GM23338 (cell line): ENCODE results near the gene LSM14B. TPM values are rescaled to one million over a fixed set of nuclear protein-coding genes. Genes with fewer than 3 reads are reported as not detected.

Experiments
- ATAC-seq: fragments of 200-7000 bp; cut with Tn5 transposase; 3 replicates; pipeline ENCODE4 v1.9.1; 2020
- DNase-seq: peaks from one replicate; pipeline ENCODE4 v3.0.0-alpha.2; 2015; ENCODE audit warnings: low spot score
- H2AFZ ChIP-seq: fragments of 200-600 bp; sonication (generic); 2 replicates; pipeline ENCODE4 v1.8.0; 2016; ENCODE audit warnings: antibody characterized with exemption, mild to moderate bottlenecking, moderate library complexity
- H3F3A ChIP-seq: fragments of 200-600 bp; sonication (generic); replicated peaks from 2 replicates; pipeline ENCODE4 v1.8.0; 2017; ENCODE audit warnings: antibody characterized with exemption, mixed run types, low read depth
- H3K27ac ChIP-seq: fragments of 200-600 bp; sonication (generic); 2 replicates; pipeline ENCODE4 v1.6.1; 2016; ENCODE audit warnings: low read depth
- H3K27me3 ChIP-seq: fragments of 200-600 bp; sonication (generic); 2 replicates; pipeline ENCODE4 v1.8.0; 2016; ENCODE audit warnings: mild to moderate bottlenecking, mixed run types, moderate library complexity; ENCODE audit not compliant: insufficient read depth
- H3K36me3 ChIP-seq: fragments of 200-600 bp; sonication (generic); 2 replicates; pipeline ENCODE4 v1.8.0; 2016; ENCODE audit warnings: mild to moderate bottlenecking; ENCODE audit not compliant: insufficient read depth
- H3K4me1 ChIP-seq: fragments of 200-600 bp; sonication (generic); 2 replicates; pipeline ENCODE4 v1.8.0; 2016; ENCODE audit warnings: mild to moderate bottlenecking, moderate library complexity; ENCODE audit not compliant: insufficient read depth
- H3K4me2 ChIP-seq: fragments of 200-600 bp; sonication (generic); 2 replicates; pipeline ENCODE4 v1.7.1; 2017; ENCODE audit warnings: mixed run types
- H3K4me3 ChIP-seq: fragments of 200-600 bp; sonication (generic); 2 replicates; pipeline ENCODE4 v1.6.1; 2016; ENCODE audit warnings: mixed run types
- H3K79me2 ChIP-seq: fragments of 200-600 bp; sonication (generic); replicated peaks from 2 replicates; pipeline ENCODE4 v1.8.0; 2017; ENCODE audit warnings: mild to moderate bottlenecking; ENCODE audit not compliant: insufficient read depth
- H3K9me2 ChIP-seq: fragments of 200-600 bp; sonication (generic); 2 replicates; pipeline ENCODE4 v1.8.0; 2017; ENCODE audit not compliant: insufficient read depth
- H4K20me1 ChIP-seq: fragments of 200-600 bp; sonication (generic); replicated peaks from 2 replicates; pipeline ENCODE4 v1.8.0; 2017; ENCODE audit warnings: mild to moderate bottlenecking; ENCODE audit not compliant: insufficient read depth
- H3K27ac Mint-ChIP-seq: 2 replicates; pipeline ENCODE4 v1.8.0; 2020; ENCODE audit warnings: inconsistent platforms, mild to moderate bottlenecking, moderate library complexity, mixed read lengths
- H3K27me3 Mint-ChIP-seq: 3 replicates; pipeline ENCODE4 v1.8.0; 2022; ENCODE audit warnings: low read depth, mild to moderate bottlenecking, moderate library complexity, mixed read lengths, inconsistent platforms; ENCODE audit not compliant: insufficient read depth, poor library complexity
- H3K36me3 Mint-ChIP-seq: 3 replicates; pipeline ENCODE4 v1.8.0; 2021; ENCODE audit warnings: low read depth, mild to moderate bottlenecking, inconsistent platforms, moderate library complexity, mixed read lengths
- H3K4me1 Mint-ChIP-seq: 3 replicates; pipeline ENCODE4 v1.8.0; 2020; ENCODE audit warnings: mild to moderate bottlenecking, inconsistent platforms, mixed read lengths
- H3K4me3 Mint-ChIP-seq: 3 replicates; pipeline ENCODE4 v1.8.0; 2021; ENCODE audit warnings: moderate library complexity, mild to moderate bottlenecking, inconsistent platforms, mixed read lengths
- H3K9me3 Mint-ChIP-seq: 3 replicates; pipeline ENCODE4 v1.8.0; 2020; ENCODE audit warnings: moderate library complexity, mild to moderate bottlenecking, inconsistent platforms, mixed read lengths
- CTCF ChIP-seq, 2 experiments: fragments of 200-600 bp in 1 of 2; sonication (generic) in 1 of 2; conservative IDR thresholded peaks; 2 replicates each; pipeline versions ENCODE4 v1.5.1 to v1.6.1; 2016 to 2017; ENCODE audit warnings: antibody characterized with exemption in 2 of 2, low read depth in 2 of 2, mild to moderate bottlenecking in 2 of 2, moderate library complexity in 1 of 2
- POLR2AphosphoS5 ChIP-seq: IDR thresholded peaks from 2 replicates; pipeline ENCODE4 v1.6.1; 2016; ENCODE audit warnings: antibody characterized with exemption, low read depth
- ZNF462 ChIP-seq: fragments of 250-450 bp; sonication (Bioruptor Pico); IDR thresholded peaks from 2 replicates; pipeline ENCODE4 v1.5.0; 2020; ENCODE audit warnings: mild to moderate bottlenecking, moderate library complexity
- polyA plus RNA-seq: library from polyadenylated mRNA; unstranded; fragments of >200 nt; fragmentation: Nextera tagmentation; extraction: Ambion mirVana; gene quantifications from 2 replicates; pipeline ENCODE4 v1.2.1, GENCODE V29; 2016
- total RNA-seq: library from RNA; depleted of rRNA; stranded (reverse); fragments of >200 nt; shearing (Covaris generic); gene quantifications from 2 replicates; pipeline ENCODE4 v1.2.3, GENCODE V29; 2014

The LSM14B gene
- total and polyA plus RNA-seq, 2 experiments from 2014 or later = 9.6 to 55.7 TPM

- TF ChIP-seq ZNF462 (CRISPR knock-in tag) (no peak), POLR2AphosphoS5 (no peak)
Measured at GRCh38 chr20:62120365-62120762, 1.9 kb upstream of the LSM14B start (continued).

- Mint-ChIP-seq H3K4me1 (peaks cover 36% of the 10 kb centered on the region), H3K27me3 (peaks cover 13% of the 10 kb centered on the region), H3K4me3 (peak overlapping the region; percentile 79), H3K27ac (peak overlapping the region; percentile 94), H3K9me3 (no peaks in the 10 kb centered on the region), H3K36me3 (peaks cover 28% of the 10 kb centered on the region)
- peak overlapping the region; percentile 98 for H2AFZ ChIP-seq
- ATAC-seq = no peak
- peak overlapping the region; percentile 90 for H3K4me2 ChIP-seq
- peaks cover 16% of the 10 kb centered on the region for H3K4me1 ChIP-seq
- peak overlapping the region; percentile 82 for H3K4me3 ChIP-seq
- peak; percentile 31 for DNase-seq
- no peak for TF ChIP-seq CTCF (conservative IDR thresholded peaks at IDR 0.05; ENCODE audit: low read depth in 2 of 2)
- TF ChIP-seq POLR2AphosphoS5 = peak; percentile 31; the same call in 1 of the 2 replicates
- H3K9me2 ChIP-seq = no peaks in the 10 kb centered on the region
- peak overlapping the region; percentile 98 for H3K27ac ChIP-seq
- peaks cover 22% of the 10 kb centered on the region for H4K20me1 ChIP-seq
- H3F3A ChIP-seq = peaks cover 13% of the 10 kb centered on the region
- H3K79me2 ChIP-seq = peaks cover 33% of the 10 kb centered on the region
- no peaks in the 10 kb centered on the region for H3K27me3 ChIP-seq
- H3K36me3 ChIP-seq = peaks cover 18% of the 10 kb centered on the region
Measured at GRCh38 chr20:62120990-62121775, 1.1 kb upstream of the LSM14B start.
